ENCODE measurements around the gene AGBL4. TPM values are rescaled to one million over a fixed set of nuclear protein-coding genes. Genes with fewer than 3 reads are reported as not detected.

AGBL4 gene
- total and polyA plus RNA-seq, 2 experiments from 2014 or later = not detected

- Histone ChIP-seq H3K27ac (no peak overlapping the region), H3K79me2 (ENCODE audit: insufficient read depth) (no peaks in the 10 kb centered on the region), H3K9ac (no peak overlapping the region), H3F3A (ENCODE audit: insufficient read depth) (no peaks in the 10 kb centered on the region), H3K4me1 (ENCODE audit: insufficient read depth) (no peaks in the 10 kb centered on the region), H4K20me1 (ENCODE audit: insufficient read depth) (no peaks in the 10 kb centered on the region), H3K4me2 (ENCODE audit: unreplicated experiment) (no peak overlapping the region), H3K9me3 (ENCODE audit: low read depth) (no peaks in the 10 kb centered on the region), H2AFZ (no peak overlapping the region), H3K36me3 (ENCODE audit: low read depth) (no peaks in the 10 kb centered on the region), H3K9me2 (ENCODE audit: insufficient read depth) (no peaks in the 10 kb centered on the region), H3K4me3 (no peak overlapping the region), H3K27me3 (replicated peaks; ENCODE audit: insufficient read depth) (no peaks in the 10 kb centered on the region)
- TF ChIP-seq EZH2 (IDR thresholded peaks at IDR 0.05; ENCODE audit: insufficient read depth, poor library complexity, severe bottlenecking) = no peak
- no peak for TF ChIP-seq EZH2phosphoT487 (IDR thresholded peaks at IDR 0.05; ENCODE audit: insufficient read depth, low read depth)
- in situ Hi-C loops (cut with MboI) = no loop called here
- DNase-seq = no peak
- 13 to 17% methylated on average over 4 of the region's 4 CpGs for WGBS, 2 experiments (ENCODE audit: low coverage in 1 of 2, low lambda C conversion rate in 2 of 2, missing lambda C conversion rate in 2 of 2)
Measured at GRCh38 chr1:48602349-48602748, 1421.4 kb downstream of the AGBL4 start.

GRCh38 chr1:48600182-48600581, 1423.6 kb downstream of the AGBL4 start:
- TF ChIP-seq EZH2phosphoT487 (IDR thresholded peaks at IDR 0.05; ENCODE audit: insufficient read depth, low read depth) (no peak), EZH2 (IDR thresholded peaks at IDR 0.05; ENCODE audit: insufficient read depth, poor library complexity, severe bottlenecking) (no peak)
- no peaks in the 10 kb centered on the region for H3K9me3 ChIP-seq (ENCODE audit: low read depth)
- no peaks in the 10 kb centered on the region for H3K9me2 ChIP-seq (ENCODE audit: insufficient read depth)
- H3K4me1 ChIP-seq (ENCODE audit: insufficient read depth) = no peaks in the 10 kb centered on the region
- no peaks in the 10 kb centered on the region for H3K36me3 ChIP-seq (ENCODE audit: low read depth)
- WGBS, 2 experiments (ENCODE audit: low coverage in 1 of 2, low lambda C conversion rate in 2 of 2, missing lambda C conversion rate in 2 of 2) = 0 to 24% methylated on average over 1 of the region's 1 CpG
- H3F3A ChIP-seq (ENCODE audit: insufficient read depth) = no peaks in the 10 kb centered on the region
- H3K9ac ChIP-seq = no peak overlapping the region
- no peak overlapping the region for H3K27ac ChIP-seq
- in situ Hi-C loops (cut with MboI) = no loop called here
- no peaks in the 10 kb centered on the region for H3K27me3 ChIP-seq (replicated peaks; ENCODE audit: insufficient read depth)
- H4K20me1 ChIP-seq (ENCODE audit: insufficient read depth) = no peaks in the 10 kb centered on the region
- H3K4me2 ChIP-seq (ENCODE audit: unreplicated experiment) = no peak overlapping the region
- H3K4me3 ChIP-seq = no peak overlapping the region
- DNase-seq = no peak
- no peak overlapping the region for H2AFZ ChIP-seq
- H3K79me2 ChIP-seq (ENCODE audit: insufficient read depth) = no peaks in the 10 kb centered on the region

- no peaks in the 10 kb centered on the region for H3K27me3 ChIP-seq (replicated peaks; ENCODE audit: insufficient read depth)
- H3K9me3 ChIP-seq (ENCODE audit: low read depth) = no peaks in the 10 kb centered on the region
- in situ Hi-C loops (cut with MboI) = no loop called here
- no peaks in the 10 kb centered on the region for H3K9me2 ChIP-seq (ENCODE audit: insufficient read depth)
- H2AFZ ChIP-seq = no peak overlapping the region
- no peaks in the 10 kb centered on the region for H3K36me3 ChIP-seq (ENCODE audit: low read depth)
- no peak overlapping the region for H3K9ac ChIP-seq
- no peaks in the 10 kb centered on the region for H4K20me1 ChIP-seq (ENCODE audit: insufficient read depth)
- no peak overlapping the region for H3K4me3 ChIP-seq
- H3K27ac ChIP-seq = no peak overlapping the region
- no peak for DNase-seq
- no peak for TF ChIP-seq EZH2 (IDR thresholded peaks at IDR 0.05; ENCODE audit: insufficient read depth, poor library complexity, severe bottlenecking)
- no peak for TF ChIP-seq EZH2phosphoT487 (IDR thresholded peaks at IDR 0.05; ENCODE audit: insufficient read depth, low read depth)
- H3F3A ChIP-seq (ENCODE audit: insufficient read depth) = no peaks in the 10 kb centered on the region
- no peaks in the 10 kb centered on the region for H3K79me2 ChIP-seq (ENCODE audit: insufficient read depth)
- no peaks in the 10 kb centered on the region for H3K4me1 ChIP-seq (ENCODE audit: insufficient read depth)
- H3K4me2 ChIP-seq (ENCODE audit: unreplicated experiment) = no peak overlapping the region
Measured at GRCh38 chr1:48597663-48598062, 1426.1 kb downstream of the AGBL4 start.

- no peak overlapping the region for H2AFZ ChIP-seq
- H3K27me3 ChIP-seq (replicated peaks; ENCODE audit: insufficient read depth) = no peaks in the 10 kb centered on the region
- H3K4me3 ChIP-seq = no peak overlapping the region
- in situ Hi-C loops (cut with MboI) = no loop called here
- no peaks in the 10 kb centered on the region for H3K79me2 ChIP-seq (ENCODE audit: insufficient read depth)
- H3K9ac ChIP-seq = no peak overlapping the region
- no peaks in the 10 kb centered on the region for H3K9me2 ChIP-seq (ENCODE audit: insufficient read depth)
- no peak overlapping the region for H3K4me2 ChIP-seq (ENCODE audit: unreplicated experiment)
- WGBS, 2 experiments (ENCODE audit: low coverage in 1 of 2, low lambda C conversion rate in 2 of 2, missing lambda C conversion rate in 2 of 2) = 68 to 74% methylated on average over 2 of the region's 2 CpGs
- no peak for TF ChIP-seq EZH2 (IDR thresholded peaks at IDR 0.05; ENCODE audit: insufficient read depth, poor library complexity, severe bottlenecking)
- no peak for TF ChIP-seq EZH2phosphoT487 (IDR thresholded peaks at IDR 0.05; ENCODE audit: insufficient read depth, low read depth)
- peak; percentile 24 for DNase-seq
- no peaks in the 10 kb centered on the region for H3K9me3 ChIP-seq (ENCODE audit: low read depth)
- H4K20me1 ChIP-seq (ENCODE audit: insufficient read depth) = no peaks in the 10 kb centered on the region
- H3K4me1 ChIP-seq (ENCODE audit: insufficient read depth) = no peaks in the 10 kb centered on the region
- no peaks in the 10 kb centered on the region for H3K36me3 ChIP-seq (ENCODE audit: low read depth)
- no peaks in the 10 kb centered on the region for H3F3A ChIP-seq (ENCODE audit: insufficient read depth)
- H3K27ac ChIP-seq = no peak overlapping the region
Measured at GRCh38 chr1:48596046-48596445, 1427.7 kb downstream of the AGBL4 start.

- H3K4me2 ChIP-seq (ENCODE audit: unreplicated experiment) = no peak overlapping the region
- TF ChIP-seq EZH2 (IDR thresholded peaks at IDR 0.05; ENCODE audit: insufficient read depth, poor library complexity, severe bottlenecking) (no peak), EZH2phosphoT487 (IDR thresholded peaks at IDR 0.05; ENCODE audit: insufficient read depth, low read depth) (no peak)
- H3K9ac ChIP-seq = no peak overlapping the region
- H3F3A ChIP-seq (ENCODE audit: insufficient read depth) = no peaks in the 10 kb centered on the region
- no peaks in the 10 kb centered on the region for H3K27me3 ChIP-seq (replicated peaks; ENCODE audit: insufficient read depth)
- no peak for DNase-seq
- H3K9me2 ChIP-seq (ENCODE audit: insufficient read depth) = no peaks in the 10 kb centered on the region
- H3K9me3 ChIP-seq (ENCODE audit: low read depth) = no peaks in the 10 kb centered on the region
- H2AFZ ChIP-seq = no peak overlapping the region
- in situ Hi-C loops (cut with MboI) = no loop called here
- H3K27ac ChIP-seq = no peak overlapping the region
- no peaks in the 10 kb centered on the region for H4K20me1 ChIP-seq (ENCODE audit: insufficient read depth)
- WGBS, 2 experiments (ENCODE audit: low coverage in 1 of 2, low lambda C conversion rate in 2 of 2, missing lambda C conversion rate in 2 of 2) = 38 to 47% methylated on average over 5 of the region's 5 CpGs
- no peaks in the 10 kb centered on the region for H3K79me2 ChIP-seq (ENCODE audit: insufficient read depth)
- no peaks in the 10 kb centered on the region for H3K4me1 ChIP-seq (ENCODE audit: insufficient read depth)
- H3K4me3 ChIP-seq = no peak overlapping the region
- no peaks in the 10 kb centered on the region for H3K36me3 ChIP-seq (ENCODE audit: low read depth)
Measured at GRCh38 chr1:48595613-48596012, 1428.1 kb downstream of the AGBL4 start.

Measured in GM23248 (cell line).